ENCODE data around the gene CBFB.
"Not testable (repeated sequence)": the region's sequence is repeated elsewhere in the genome, so short reads cannot be mapped to it uniquely, and the experiment has no call there.

CBFB gene

DNA sequence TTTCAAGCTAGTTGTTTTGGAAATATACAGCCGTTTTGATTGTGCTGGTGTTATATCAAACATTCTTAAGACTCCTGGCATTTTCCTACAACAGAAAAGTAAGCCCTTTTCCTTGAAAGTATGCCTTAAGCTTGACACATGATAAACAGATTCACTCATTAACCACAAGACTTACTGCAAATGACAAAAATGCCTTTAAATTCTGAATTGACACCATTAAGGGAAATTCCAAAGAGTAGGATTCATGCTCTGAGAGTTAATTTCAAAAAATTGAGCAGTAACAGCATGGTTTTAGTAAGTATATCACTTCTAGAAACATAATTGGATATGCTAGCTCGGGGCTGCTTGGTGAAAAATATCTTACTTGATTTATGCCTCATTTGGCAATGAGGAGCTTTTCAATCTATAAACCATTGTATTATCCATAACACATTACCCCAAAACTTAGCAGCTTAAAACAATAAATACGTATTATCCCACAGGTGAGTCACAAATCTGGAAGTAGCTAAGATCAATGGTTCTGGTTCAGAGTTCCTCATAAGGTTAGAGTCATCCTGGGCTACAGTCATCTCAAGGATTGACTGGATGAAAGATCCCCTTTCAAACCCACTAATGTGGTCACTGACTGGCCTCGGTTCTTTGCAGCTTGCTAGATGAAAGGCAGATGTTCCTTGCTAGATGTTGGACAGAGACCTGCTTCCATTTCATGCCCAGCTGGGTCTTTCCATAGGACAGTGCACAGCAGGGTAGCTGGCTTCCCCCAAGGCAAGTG is 72.5 kb downstream of the CBFB start:
- DNase-seq = no peak

GRCh38 chr16:67104061-67104460 is 75.1 kb downstream of the CBFB start:
- no peak for DNase-seq

- no peak for DNase-seq
These were observed 75.9 kb downstream of the CBFB start for GRCh38 chr16:67104845-67105244.

- no peak for DNase-seq
These were observed 76.3 kb downstream of the CBFB start for GRCh38 chr16:67105246-67105645.

DNA sequence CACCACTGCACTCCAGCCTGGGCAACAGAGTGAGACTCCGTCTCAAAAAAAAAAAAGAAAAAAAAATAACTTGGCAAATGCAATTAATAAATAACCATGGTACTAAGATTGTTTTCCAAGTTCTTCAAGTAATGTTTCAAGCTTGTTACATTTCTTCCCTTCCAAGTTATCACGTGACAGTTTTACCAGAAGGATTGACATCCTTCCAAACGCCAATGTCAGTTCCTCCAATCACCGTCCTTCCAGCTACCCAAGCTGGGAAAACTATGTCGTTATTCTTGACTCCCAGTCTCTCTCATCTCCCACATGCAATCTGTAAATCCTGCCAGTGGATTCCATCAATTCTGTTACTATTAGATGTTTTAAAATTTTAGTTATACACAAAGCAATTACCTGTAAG is 76.9 kb downstream of the CBFB start:
- DNase-seq = no peak

GRCh38 chr16:67108489-67108888 is 79.5 kb downstream of the CBFB start:
- DNase-seq = no peak

- no peak for DNase-seq
These were observed 80.0 kb downstream of the CBFB start for GRCh38 chr16:67108931-67109406.

- DNase-seq = peak; percentile 6
These were observed 80.6 kb downstream of the CBFB start, which contains the start of gene PHAF1 for GRCh38 chr16:67109407-67110135. TSS of gene PHAF1 (plus strand) at chr16:67109941. CDS start at chr16:67110176, 235 bp downstream.

GRCh38 chr16:67111951-67112444 is 83.0 kb downstream of the CBFB start:
- no peak for DNase-seq

GRCh38 chr16:67112591-67113399 is 83.8 kb downstream of the CBFB start:
- DNase-seq = no peak

DNA sequence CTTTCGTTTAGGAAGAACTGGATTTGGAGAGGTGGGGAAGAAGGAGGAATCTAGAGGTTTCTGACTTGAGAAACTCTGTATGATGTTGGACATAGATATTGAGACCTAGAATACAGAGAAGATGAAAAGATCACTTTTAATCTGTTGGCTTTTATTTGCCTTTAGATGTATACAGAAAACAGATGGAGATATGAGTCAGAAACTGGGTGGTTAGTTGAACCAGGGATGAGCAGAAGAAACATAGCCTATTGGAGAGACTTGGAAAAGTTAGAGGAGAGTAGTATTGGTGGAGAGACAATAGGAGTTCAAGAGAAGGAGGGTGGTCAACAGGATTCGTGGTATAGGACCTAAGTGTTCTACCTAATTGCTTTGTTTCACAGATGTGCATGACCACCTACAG is 85.8 kb downstream of the CBFB start:
- DNase-seq = no peak

DNA sequence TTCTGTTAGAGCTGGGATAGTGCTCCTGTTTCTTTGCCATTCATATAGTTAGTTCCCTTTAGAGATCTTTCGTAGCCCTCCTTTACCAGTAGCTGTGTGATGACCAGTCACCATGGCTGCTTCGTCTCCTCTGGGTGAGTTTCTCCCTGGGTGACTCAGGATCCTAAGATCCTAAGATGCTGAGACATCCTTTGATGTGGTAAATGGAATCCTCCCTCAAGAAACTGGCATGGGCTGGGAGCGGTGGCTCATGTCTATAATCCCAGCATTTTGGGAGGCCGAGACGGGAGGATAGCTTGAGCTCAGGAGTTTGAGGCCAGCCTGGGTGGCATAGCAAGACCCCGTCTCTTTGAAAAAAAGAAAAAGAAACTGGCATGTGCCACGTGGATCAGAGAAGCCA is 86.7 kb downstream of the CBFB start:
- DNase-seq = no peak

GRCh38 chr16:67116388-67117311 is 87.7 kb downstream of the CBFB start:
- DNase-seq = no peak

- DNase-seq = no peak
These were observed 88.8 kb downstream of the CBFB start for GRCh38 chr16:67117716-67118115.

DNA sequence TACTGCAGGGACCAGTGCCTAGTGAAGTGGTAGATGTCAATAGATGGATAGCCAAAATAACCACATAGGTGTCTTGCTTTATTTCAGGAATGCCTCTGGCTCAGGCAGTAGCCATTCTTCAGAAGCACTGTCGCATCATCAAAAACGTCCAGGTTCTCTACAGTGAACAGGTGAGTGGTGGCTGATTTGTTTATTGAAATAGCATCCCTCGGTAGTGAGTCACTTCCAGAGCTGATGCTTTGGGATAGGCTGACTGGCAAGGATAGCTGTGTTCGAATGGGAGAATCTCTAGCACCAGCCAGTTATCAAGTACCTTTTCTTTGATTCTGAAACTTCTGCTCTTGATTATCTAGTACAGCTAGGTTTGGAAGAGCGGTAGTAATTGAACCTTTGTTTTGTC is 91.1 kb downstream of the CBFB start:
- DNase-seq = no peak

GRCh38 chr16:67122799-67123198 is 93.8 kb downstream of the CBFB start:
- DNase-seq = not testable (repeated sequence)

- DNase-seq = no peak
These were observed 99.5 kb downstream of the CBFB start for GRCh38 chr16:67128417-67128816.

- no peak for DNase-seq
These were observed 99.9 kb downstream of the CBFB start for GRCh38 chr16:67128887-67129286.

DNA sequence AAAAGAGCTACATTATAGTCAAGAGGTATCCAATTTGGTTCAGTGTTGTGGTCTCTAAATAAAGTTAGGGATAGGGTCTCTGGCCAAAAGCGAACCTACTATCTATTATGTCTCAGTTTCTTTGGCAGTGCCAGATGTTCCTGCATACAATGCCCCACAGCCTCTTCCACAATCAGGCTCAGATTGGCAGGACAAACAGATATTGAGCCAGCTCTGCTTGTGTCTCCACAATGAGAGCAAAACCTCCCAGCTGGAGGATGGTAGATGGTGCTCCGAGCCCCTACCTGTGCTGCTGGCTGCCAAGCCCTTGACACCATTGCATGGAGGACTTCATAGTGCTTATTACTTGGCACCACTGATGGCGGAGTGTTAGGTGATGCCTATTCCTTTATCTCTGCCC is 100.5 kb downstream of the CBFB start:
- DNase-seq = no peak

- no peak for DNase-seq
These were observed 108.7 kb downstream of the CBFB start for GRCh38 chr16:67137605-67138004.

- DNase-seq = no peak
These were observed 112.4 kb downstream of the CBFB start for GRCh38 chr16:67141391-67141790.

GRCh38 chr16:67142342-67142741 is 113.4 kb downstream of the CBFB start:
- DNase-seq = no peak

Data from NCI-H1048 (cell line).